Measurements from ENCODE around the gene RPL27.

GRCh38 chr17:43020789-43021740, 22.8 kb downstream of the RPL27 start:
- no peak for TF ChIP-seq EZH2 (IDR thresholded peaks at IDR 0.05)
- no peak for TF ChIP-seq POLR2AphosphoS5 (IDR thresholded peaks at IDR 0.05; ENCODE audit: borderline replicate concordance, low read depth, low read length)
- TF ChIP-seq FOXP2 (optimal IDR thresholded peaks at IDR 0.05; ENCODE audit: control extremely low read depth, extremely low read length, insufficient read depth), result no peak

Measured in SK-N-MC (cell line).